ENCODE measurements around the gene SOST. TPM values are rescaled to one million over a fixed set of nuclear protein-coding genes. Genes with fewer than 3 reads are reported as not detected.

The SOST gene
- total RNA-seq, 1 experiment from 2014 or later: not detected

- intact Hi-C loops (cut with micrococcal nuclease; ENCODE audit: unreplicated experiment): no loop called here
- Histone ChIP-seq H3F3A (ENCODE audit: insufficient read depth, low read depth) (peaks cover 48% of the 10 kb centered on the region), H3K9me3 (ENCODE audit: insufficient read depth, low read depth) (no peaks in the 10 kb centered on the region), H4K20me1 (ENCODE audit: insufficient read depth) (no peaks in the 10 kb centered on the region), H3K4me2 (0 out of 2 replicates have a peak overlapping the region, but pooled peaks have one; percentile 19), H3K4me3 (no peak overlapping the region), H3K36me3 (ENCODE audit: low read depth) (no peaks in the 10 kb centered on the region), H3K27ac (peak overlapping the region; percentile 98), H3K9me2 (ENCODE audit: insufficient read depth) (no peaks in the 10 kb centered on the region), H3K4me1 (replicated peaks; ENCODE audit: insufficient read depth) (peaks cover 49% of the 10 kb centered on the region), H3K27me3 (ENCODE audit: insufficient read depth, low read depth) (no peaks in the 10 kb centered on the region), H3K79me2 (ENCODE audit: low read depth) (no peaks in the 10 kb centered on the region), H2AFZ (no peak overlapping the region)
- POLR2A ChIA-PET (ENCODE audit: unreplicated experiment): no interaction called here
- TF ChIP-seq, protein P1, sequence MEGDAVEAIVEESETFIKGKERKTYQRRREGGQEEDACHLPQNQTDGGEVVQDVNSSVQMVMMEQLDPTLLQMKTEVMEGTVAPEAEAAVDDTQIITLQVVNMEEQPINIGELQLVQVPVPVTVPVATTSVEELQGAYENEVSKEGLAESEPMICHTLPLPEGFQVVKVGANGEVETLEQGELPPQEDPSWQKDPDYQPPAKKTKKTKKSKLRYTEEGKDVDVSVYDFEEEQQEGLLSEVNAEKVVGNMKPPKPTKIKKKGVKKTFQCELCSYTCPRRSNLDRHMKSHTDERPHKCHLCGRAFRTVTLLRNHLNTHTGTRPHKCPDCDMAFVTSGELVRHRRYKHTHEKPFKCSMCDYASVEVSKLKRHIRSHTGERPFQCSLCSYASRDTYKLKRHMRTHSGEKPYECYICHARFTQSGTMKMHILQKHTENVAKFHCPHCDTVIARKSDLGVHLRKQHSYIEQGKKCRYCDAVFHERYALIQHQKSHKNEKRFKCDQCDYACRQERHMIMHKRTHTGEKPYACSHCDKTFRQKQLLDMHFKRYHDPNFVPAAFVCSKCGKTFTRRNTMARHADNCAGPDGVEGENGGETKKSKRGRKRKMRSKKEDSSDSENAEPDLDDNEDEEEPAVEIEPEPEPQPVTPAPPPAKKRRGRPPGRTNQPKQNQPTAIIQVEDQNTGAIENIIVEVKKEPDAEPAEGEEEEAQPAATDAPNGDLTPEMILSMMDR (conservative IDR thresholded peaks at IDR 0.05): no peak
- TF ChIP-seq EZH2 (IDR thresholded peaks at IDR 0.05; ENCODE audit: low read depth): no peak
- CTCF ChIA-PET: no interaction called here
- no peak for DNase-seq
- BruUV-seq (replicated peaks): no TSS peak
These were observed 35.5 kb downstream of the SOST start for GRCh38 chr17:43722870-43723665.

GRCh38 chr17:43722269-43722619 lies 36.3 kb downstream of the SOST start:
- Histone ChIP-seq H4K20me1 (ENCODE audit: insufficient read depth) (no peaks in the 10 kb centered on the region), H3K27ac (peak overlapping the region; percentile 98), H3K36me3 (ENCODE audit: low read depth) (no peaks in the 10 kb centered on the region), H3K9me2 (ENCODE audit: insufficient read depth) (no peaks in the 10 kb centered on the region), H3K4me1 (replicated peaks; ENCODE audit: insufficient read depth) (peaks cover 56% of the 10 kb centered on the region), H2AFZ (no peak overlapping the region), H3K4me2 (0 out of 2 replicates have a peak overlapping the region, but pooled peaks have one; percentile 83), H3K9me3 (ENCODE audit: insufficient read depth, low read depth) (no peaks in the 10 kb centered on the region), H3K79me2 (ENCODE audit: low read depth) (no peaks in the 10 kb centered on the region), H3K27me3 (ENCODE audit: insufficient read depth, low read depth) (no peaks in the 10 kb centered on the region), H3F3A (ENCODE audit: insufficient read depth, low read depth) (peaks cover 48% of the 10 kb centered on the region), H3K4me3 (no peak overlapping the region)
- BruUV-seq (replicated peaks): no TSS peak
- DNase-seq: no peak
- TF ChIP-seq, protein P1 (conservative IDR thresholded peaks at IDR 0.05): no peak
- ChIA-PET POLR2A (ENCODE audit: unreplicated experiment) (no interaction called here), CTCF (interaction anchor here (0.6 kb wide), 1 partner anchor 283 kb away, joined by 3 read pairs; no protein-coding TSS in a partner anchor)
- intact Hi-C loops (cut with micrococcal nuclease; ENCODE audit: unreplicated experiment): no loop called here

DNA sequence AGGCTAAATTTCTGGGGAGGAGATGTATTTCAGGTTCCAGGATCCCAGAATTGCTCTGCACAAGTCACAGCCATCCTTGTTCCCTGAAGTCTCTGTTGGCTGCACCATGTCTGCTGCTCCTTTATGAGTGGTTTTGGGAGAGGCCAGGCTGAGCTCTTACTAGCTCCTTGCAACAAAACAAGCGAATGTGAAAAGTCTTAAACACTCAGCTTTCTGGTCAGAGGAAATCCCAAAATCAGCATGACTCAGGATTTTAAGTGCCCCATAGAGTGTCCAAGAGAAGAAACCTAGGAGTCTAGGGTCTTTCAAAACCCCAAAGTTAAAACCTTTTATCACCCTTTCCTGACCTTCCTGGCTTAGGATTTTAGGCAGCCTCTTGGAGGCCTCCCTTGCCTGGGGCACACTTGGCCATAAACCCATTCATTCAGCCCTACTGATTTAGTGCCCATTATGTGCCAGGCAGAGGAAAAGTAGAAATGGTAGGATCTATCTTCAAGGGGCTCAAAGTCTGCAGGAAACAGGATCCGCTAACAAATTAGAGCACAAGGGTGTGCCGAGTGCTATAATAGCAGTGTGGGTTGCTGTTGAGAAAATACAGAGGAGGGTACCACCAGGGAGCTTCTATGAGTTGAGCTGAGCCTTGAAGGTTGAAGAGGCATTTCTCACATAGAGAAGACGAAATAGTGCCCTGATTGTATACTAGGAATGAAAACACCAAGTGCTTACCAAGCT lies 36.9 kb downstream of the SOST start:
- intact Hi-C loops (cut with micrococcal nuclease; ENCODE audit: unreplicated experiment): no loop called here
- TF ChIP-seq, protein P1 (conservative IDR thresholded peaks at IDR 0.05): no peak
- TF ChIP-seq EZH2 (IDR thresholded peaks at IDR 0.05; ENCODE audit: low read depth): no peak
- TSS peak; percentile 85 for BruUV-seq (replicated peaks)
- Histone ChIP-seq H3K9me3 (ENCODE audit: insufficient read depth, low read depth) (no peaks in the 10 kb centered on the region), H3K4me1 (replicated peaks; ENCODE audit: insufficient read depth) (peaks cover 61% of the 10 kb centered on the region), H2AFZ (peak overlapping the region; percentile 79; the same call in 1 of the 2 replicates), H3K9me2 (ENCODE audit: insufficient read depth) (no peaks in the 10 kb centered on the region), H3K36me3 (ENCODE audit: low read depth) (no peaks in the 10 kb centered on the region), H3K4me3 (peak overlapping the region; percentile 66; the same call in 1 of the 2 replicates), H3K27ac (peak overlapping the region; percentile 98), H3F3A (ENCODE audit: insufficient read depth, low read depth) (peaks cover 48% of the 10 kb centered on the region), H4K20me1 (ENCODE audit: insufficient read depth) (no peaks in the 10 kb centered on the region), H3K27me3 (ENCODE audit: insufficient read depth, low read depth) (no peaks in the 10 kb centered on the region), H3K79me2 (ENCODE audit: low read depth) (no peaks in the 10 kb centered on the region), H3K4me2 (peak overlapping the region; percentile 83)
- CTCF ChIA-PET: interaction anchor here (0.6 kb wide), 1 partner anchor 283 kb away, joined by 3 read pairs; no protein-coding TSS in a partner anchor
- POLR2A ChIA-PET (ENCODE audit: unreplicated experiment): interaction anchor here (0.6 kb wide), 2 partner anchors 38 to 509 kb away, joined by 4 to 7 read pairs; no protein-coding TSS in a partner anchor
- DNase-seq: peak; percentile 17 to 63
